HEK293T (cell line): Measurements from ENCODE around the gene TNFAIP6.

Experiments
- CTCF ChIA-PET: fragments of 350-600 bp; formaldehyde crosslinking; extraction: SDS; loops from one replicate; lab custom pipeline; 2021; ENCODE audit warnings: antibody characterized with exemption, inconsistent platforms; lab: Yijun Ruan, JAX
- POLR2A ChIA-PET: fragments of 350-600 bp; formaldehyde crosslinking; extraction: SDS; loops from one replicate; lab custom pipeline; 2020; ENCODE audit warnings: antibody characterized with exemption, inconsistent platforms; lab: Yijun Ruan, JAX
- DNase-seq: peaks from one replicate; pipeline ENCODE4 v3.0.0; 2012; ENCODE audit warnings: mixed read lengths; ENCODE audit errors: extremely low spot score
- ARNT ChIP-seq: fragments of 450-650 bp; IDR thresholded peaks from 2 replicates; pipeline ENCODE4 v1.6.1; 2017; ENCODE audit warnings: mild to moderate bottlenecking
- BHLHE40 ChIP-seq: fragments of 450-650 bp; IDR thresholded peaks from 2 replicates; pipeline ENCODE4 v1.6.1; 2016; ENCODE audit warnings: mild to moderate bottlenecking, moderate library complexity, borderline replicate concordance
- CTBP1 ChIP-seq: fragments of 450-650 bp; IDR thresholded peaks from 2 replicates; pipeline ENCODE4 v1.6.1; 2016; ENCODE audit warnings: borderline replicate concordance
- ELF4 ChIP-seq: fragments of 450-650 bp; IDR thresholded peaks from 2 replicates; pipeline ENCODE4 v1.6.1; 2017; ENCODE audit warnings: antibody characterized with exemption
- FOXA1 ChIP-seq: fragments of 450-650 bp; IDR thresholded peaks from 2 replicates; pipeline ENCODE4 v1.6.1; 2016; ENCODE audit warnings: mild to moderate bottlenecking
- FOXK2 ChIP-seq: fragments of 450-650 bp; IDR thresholded peaks from 2 replicates; pipeline ENCODE4 v1.6.1; 2016; ENCODE audit warnings: mild to moderate bottlenecking
- FOXM1 ChIP-seq: fragments of 450-650 bp; IDR thresholded peaks from 2 replicates; pipeline ENCODE4 v1.6.1; 2017; ENCODE audit warnings: mild to moderate bottlenecking, borderline replicate concordance
- HDGF ChIP-seq: fragments of 450-650 bp; IDR thresholded peaks from 2 replicates; pipeline ENCODE4 v1.6.1; 2017; ENCODE audit warnings: antibody characterized with exemption, borderline replicate concordance
- L3MBTL2 ChIP-seq: fragments of 450-650 bp; conservative IDR thresholded peaks from 2 replicates; pipeline ENCODE4 v1.6.1; 2016; ENCODE audit warnings: mild to moderate bottlenecking
- LEF1 ChIP-seq: fragments of 450-650 bp; IDR thresholded peaks from 2 replicates; pipeline ENCODE4 v1.6.1; 2017; ENCODE audit warnings: mild to moderate bottlenecking, borderline replicate concordance
- NFRKB ChIP-seq: fragments of 450-650 bp; IDR thresholded peaks from 2 replicates; pipeline ENCODE4 v1.6.1; 2016; ENCODE audit warnings: mild to moderate bottlenecking, moderate library complexity
- SP1 ChIP-seq: fragments of 450-650 bp; IDR thresholded peaks from 2 replicates; pipeline ENCODE4 v1.6.1; 2017
- SUZ12 ChIP-seq: fragments of 450-650 bp; IDR thresholded peaks from 2 replicates; pipeline ENCODE4 v1.6.1; 2016; ENCODE audit warnings: mild to moderate bottlenecking
- TARDBP ChIP-seq: fragments of 450-650 bp; IDR thresholded peaks from 2 replicates; pipeline ENCODE4 v1.6.1; 2016
- ZNF384 ChIP-seq: fragments of 450-650 bp; IDR thresholded peaks from 2 replicates; pipeline ENCODE4 v1.6.1; 2016
- TF ChIP-seq, protein P1 (sequence below): fragments of 450-650 bp; IDR thresholded peaks from 2 replicates; pipeline ENCODE4 v1.6.1; 2016

Gene TNFAIP6

DNA sequence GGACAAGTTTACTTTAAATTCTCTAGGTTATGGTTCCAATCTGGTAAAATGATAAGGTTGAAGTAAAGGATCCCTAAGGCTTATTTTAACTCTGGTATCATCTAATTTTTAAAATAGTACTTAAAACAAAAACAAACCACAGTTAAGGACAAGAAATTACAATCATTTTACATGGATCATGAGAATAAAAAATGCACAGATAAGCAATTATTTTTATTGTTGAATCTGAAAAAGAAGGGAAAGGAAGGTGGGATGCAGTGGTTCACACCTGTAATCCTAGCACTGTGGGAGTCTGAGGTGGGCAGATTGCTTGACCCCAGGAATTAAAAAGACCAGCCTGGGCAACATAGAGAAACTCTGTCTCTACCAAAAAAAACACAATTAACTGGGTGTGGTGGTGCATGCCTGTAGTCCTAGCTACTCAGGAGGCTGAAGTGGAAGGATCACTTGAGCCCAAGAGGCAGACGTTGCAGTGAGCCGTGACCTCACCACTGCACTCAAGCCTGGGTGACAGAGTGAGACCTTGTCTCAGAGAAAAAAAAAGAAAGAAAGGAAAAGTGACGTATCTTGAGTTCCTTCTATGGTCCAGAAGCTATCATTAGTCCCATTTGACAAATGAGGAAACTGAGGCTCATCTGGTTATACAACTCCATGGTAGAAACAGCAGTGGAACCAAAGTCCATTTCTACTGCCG is 2.5 kb downstream of the TNFAIP6 start:
- ChIA-PET POLR2A (no interaction called here), CTCF (no interaction called here)
- DNase-seq: no peak
- no peak for TF ChIP-seq ARNT
- no peak for TF ChIP-seq FOXK2
- no peak for TF ChIP-seq TARDBP
- no peak for TF ChIP-seq BHLHE40
- TF ChIP-seq HDGF: no peak
- TF ChIP-seq FOXM1: no peak
- no peak for TF ChIP-seq L3MBTL2
- TF ChIP-seq CTBP1: no peak
- TF ChIP-seq ELF4: no peak
- TF ChIP-seq SP1: no peak
- no peak for TF ChIP-seq ZNF384
- no peak for TF ChIP-seq NFRKB
- TF ChIP-seq SUZ12: no peak
- TF ChIP-seq LEF1: no peak
- TF ChIP-seq FOXA1: no peak

DNA sequence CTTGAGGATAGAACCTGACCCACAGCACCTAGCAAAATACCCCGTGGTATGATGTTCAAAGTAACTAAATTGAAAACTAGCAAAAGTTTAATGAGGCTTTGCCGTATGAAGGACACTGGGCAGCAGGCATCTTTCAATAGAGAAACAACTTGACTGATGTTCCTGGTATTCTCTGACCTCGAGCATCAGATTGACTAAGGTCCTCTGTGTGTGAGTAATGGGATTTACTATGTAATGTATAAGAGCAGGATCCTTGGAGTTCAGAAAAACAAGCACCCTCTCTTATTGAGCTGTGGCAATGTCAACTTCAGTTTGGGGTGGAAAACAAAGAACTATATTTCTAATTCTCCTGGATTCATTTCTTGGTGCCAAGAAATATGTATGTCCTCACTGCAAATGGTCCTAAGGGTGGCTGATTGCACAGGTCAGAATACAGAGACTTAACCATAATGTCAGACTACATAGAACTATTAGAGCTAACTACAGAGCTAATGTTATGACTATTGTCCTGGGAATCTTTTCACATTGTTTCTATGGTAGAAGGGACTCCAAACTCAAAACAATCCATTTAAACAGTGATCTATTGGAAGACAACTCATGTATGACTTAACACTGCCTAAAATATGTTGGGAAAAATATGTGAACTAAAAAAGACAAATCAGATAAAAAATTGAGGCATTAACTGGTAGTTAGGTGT is 4.4 kb downstream of the TNFAIP6 start:
- TF ChIP-seq TARDBP: no peak
- no peak for TF ChIP-seq ELF4
- no peak for TF ChIP-seq NFRKB
- TF ChIP-seq LEF1: no peak
- no peak for TF ChIP-seq SUZ12
- TF ChIP-seq, protein P1, sequence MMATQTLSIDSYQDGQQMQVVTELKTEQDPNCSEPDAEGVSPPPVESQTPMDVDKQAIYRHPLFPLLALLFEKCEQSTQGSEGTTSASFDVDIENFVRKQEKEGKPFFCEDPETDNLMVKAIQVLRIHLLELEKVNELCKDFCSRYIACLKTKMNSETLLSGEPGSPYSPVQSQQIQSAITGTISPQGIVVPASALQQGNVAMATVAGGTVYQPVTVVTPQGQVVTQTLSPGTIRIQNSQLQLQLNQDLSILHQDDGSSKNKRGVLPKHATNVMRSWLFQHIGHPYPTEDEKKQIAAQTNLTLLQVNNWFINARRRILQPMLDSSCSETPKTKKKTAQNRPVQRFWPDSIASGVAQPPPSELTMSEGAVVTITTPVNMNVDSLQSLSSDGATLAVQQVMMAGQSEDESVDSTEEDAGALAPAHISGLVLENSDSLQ: no peak
- TF ChIP-seq FOXM1: no peak
- no peak for TF ChIP-seq SP1
- TF ChIP-seq FOXA1: no peak
- TF ChIP-seq HDGF: no peak
- TF ChIP-seq CTBP1: no peak
- no peak for TF ChIP-seq ZNF384
- TF ChIP-seq BHLHE40: no peak
- TF ChIP-seq L3MBTL2: no peak
- TF ChIP-seq FOXK2: no peak
- DNase-seq: no peak
- ChIA-PET POLR2A (no interaction called here), CTCF (no interaction called here)

DNA sequence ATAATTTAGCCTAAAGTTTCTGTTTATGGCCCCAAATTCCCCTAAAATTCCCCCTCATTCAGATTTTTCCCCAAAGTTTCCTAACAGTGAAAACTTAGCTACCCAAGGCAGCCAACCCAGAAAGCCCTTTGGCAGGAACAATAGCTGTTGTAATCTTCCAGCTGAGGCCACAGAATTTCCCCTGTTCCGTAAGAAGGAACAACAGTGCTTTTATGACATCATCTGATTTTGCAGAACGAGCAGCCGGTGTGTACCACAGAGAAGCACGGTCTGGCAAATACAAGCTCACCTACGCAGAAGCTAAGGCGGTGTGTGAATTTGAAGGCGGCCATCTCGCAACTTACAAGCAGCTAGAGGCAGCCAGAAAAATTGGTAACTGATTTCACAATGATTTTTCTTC is 6.3 kb downstream of the TNFAIP6 start:
- ChIA-PET CTCF (no interaction called here), POLR2A (no interaction called here)
- no peak for TF ChIP-seq FOXK2
- no peak for TF ChIP-seq LEF1
- no peak for TF ChIP-seq SUZ12
- no peak for TF ChIP-seq ELF4
- TF ChIP-seq FOXM1: no peak
- TF ChIP-seq ZNF384: no peak
- no peak for TF ChIP-seq TARDBP
- no peak for TF ChIP-seq HDGF
- TF ChIP-seq NFRKB: no peak
- TF ChIP-seq CTBP1: no peak
- no peak for TF ChIP-seq ARNT
- TF ChIP-seq L3MBTL2: no peak
- TF ChIP-seq BHLHE40: no peak
- TF ChIP-seq FOXA1: no peak
- TF ChIP-seq, protein P1: no peak
- TF ChIP-seq SP1: no peak
- DNase-seq: no peak

DNA sequence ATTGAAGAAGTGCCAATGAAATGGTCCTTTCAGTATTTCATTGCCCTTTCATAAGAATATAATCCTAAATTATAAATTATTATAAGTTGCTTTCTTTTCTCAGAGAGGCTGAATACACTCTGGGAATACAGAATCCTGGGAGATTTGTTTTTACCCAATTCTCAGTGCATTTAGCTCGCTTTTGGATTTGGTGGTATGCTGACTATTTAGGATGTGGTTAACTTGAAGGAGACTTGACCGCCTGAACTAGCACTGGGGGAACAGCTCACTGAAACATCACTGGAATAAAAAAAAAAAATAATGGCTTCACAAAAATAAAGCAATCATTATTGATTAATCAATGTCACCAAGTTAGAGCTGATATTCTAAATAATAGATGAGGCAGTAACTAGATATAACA is 10.2 kb downstream of the TNFAIP6 start:
- TF ChIP-seq SP1 (no peak), ZNF384 (no peak), FOXA1 (no peak), LEF1 (no peak), FOXK2 (no peak), NFRKB (no peak), FOXM1 (no peak), HDGF (no peak), ELF4 (no peak)
- TF ChIP-seq, protein P1: no peak
- POLR2A ChIA-PET: no interaction called here
- DNase-seq: no peak
- CTCF ChIA-PET: interaction anchor here (0.6 kb wide), 1 partner anchor 135 kb away, joined by 3 read pairs; no protein-coding TSS in a partner anchor

DNA sequence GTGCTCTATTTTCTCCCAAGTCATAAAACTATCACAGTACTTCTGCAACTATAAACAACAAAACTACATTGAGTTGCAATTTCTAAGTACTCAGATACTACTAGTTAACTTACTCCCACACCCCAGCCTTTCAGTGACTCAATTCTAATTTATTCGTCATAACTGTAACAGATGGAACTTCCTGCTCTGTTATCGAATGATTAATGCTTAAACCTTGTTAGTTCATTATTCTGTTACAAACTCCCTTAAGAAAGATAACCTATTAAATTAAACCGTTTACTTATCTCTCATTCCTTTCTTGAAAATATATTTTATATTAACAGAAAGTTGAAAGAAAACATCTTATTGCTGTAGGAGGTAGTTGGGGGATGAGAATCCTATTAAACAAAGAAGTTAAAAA is 17.0 kb downstream of the TNFAIP6 start:
- POLR2A ChIA-PET: no interaction called here
- CTCF ChIA-PET: no interaction called here
- TF ChIP-seq CTBP1 (no peak), ARNT (no peak), LEF1 (no peak), FOXK2 (no peak), L3MBTL2 (no peak), FOXA1 (no peak), HDGF (no peak), SP1 (no peak), SUZ12 (no peak), ELF4 (no peak), ZNF384 (no peak), FOXM1 (no peak), TARDBP (no peak), BHLHE40 (no peak), NFRKB (no peak)
- TF ChIP-seq, protein P1: no peak
- no peak for DNase-seq
